GM18873 (cell line): ENCODE data around the gene AOX1.
"Not testable (repeated sequence)": the region's sequence is repeated elsewhere in the genome, so short reads cannot be mapped to it uniquely, and the experiment has no call there.

Experiments
- ATAC-seq: cut with Tn5 transposase; IDR thresholded peaks from one replicate; pipeline ENCODE4 v1.9.1; 2021; ENCODE audit warnings: mild to moderate bottlenecking, moderate library complexity, moderate number of reproducible peaks; ENCODE audit not compliant: unreplicated experiment, low FRiP score

The AOX1 gene

DNA sequence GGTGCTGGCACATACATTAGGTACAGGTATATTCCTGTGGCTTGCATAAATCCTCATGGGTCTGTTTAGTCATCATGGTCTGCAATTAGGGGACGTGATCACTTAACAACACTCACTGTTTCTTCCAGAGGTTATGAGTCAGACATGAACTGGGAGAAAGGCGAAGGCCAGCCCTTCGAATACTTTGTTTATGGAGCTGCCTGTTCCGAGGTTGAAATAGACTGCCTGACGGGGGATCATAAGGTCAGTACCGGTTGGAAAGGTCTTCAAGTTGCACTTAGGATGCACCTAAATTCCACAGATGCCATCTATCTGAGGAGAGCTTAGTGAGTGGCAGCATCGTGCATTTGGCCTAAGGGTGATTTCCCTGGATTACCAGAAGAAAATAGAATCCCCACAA lies 76.9 kb downstream of the AOX1 start:
- no peak for ATAC-seq

DNA sequence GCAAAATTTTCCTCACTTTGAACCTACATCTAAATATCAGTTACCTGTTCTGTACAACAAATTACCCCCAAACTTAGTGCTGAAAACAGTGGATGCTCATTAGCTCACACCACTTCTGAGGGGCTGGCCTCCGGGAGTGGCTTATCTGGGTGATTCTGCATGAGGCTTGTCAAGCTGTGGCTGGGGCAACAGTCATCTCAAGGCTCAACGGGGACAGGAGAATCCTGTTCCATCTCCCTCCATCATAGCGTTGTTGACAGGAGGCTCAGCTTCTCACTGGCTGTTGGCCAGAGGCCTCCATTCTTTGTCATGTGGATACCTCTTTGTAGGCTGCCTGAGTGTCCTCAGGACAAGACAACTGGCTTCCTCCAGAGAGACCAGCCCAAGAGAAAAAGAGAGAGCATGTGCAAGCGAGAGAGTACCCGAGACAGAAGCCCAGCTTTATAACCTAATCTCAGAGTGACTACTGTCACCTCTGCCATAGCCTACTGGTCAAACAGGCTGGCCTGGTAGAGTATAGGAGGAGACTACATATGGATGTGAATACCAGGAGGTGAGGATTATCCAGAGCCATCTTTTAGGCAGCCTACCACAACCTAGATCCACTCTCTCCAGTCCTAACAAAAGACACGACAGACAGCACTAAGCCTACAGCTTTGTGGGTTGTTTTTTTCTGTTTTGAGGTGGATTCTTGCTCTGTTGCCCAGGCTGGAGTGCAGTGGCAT lies 79.1 kb downstream of the AOX1 start:
- ATAC-seq = no peak

DNA sequence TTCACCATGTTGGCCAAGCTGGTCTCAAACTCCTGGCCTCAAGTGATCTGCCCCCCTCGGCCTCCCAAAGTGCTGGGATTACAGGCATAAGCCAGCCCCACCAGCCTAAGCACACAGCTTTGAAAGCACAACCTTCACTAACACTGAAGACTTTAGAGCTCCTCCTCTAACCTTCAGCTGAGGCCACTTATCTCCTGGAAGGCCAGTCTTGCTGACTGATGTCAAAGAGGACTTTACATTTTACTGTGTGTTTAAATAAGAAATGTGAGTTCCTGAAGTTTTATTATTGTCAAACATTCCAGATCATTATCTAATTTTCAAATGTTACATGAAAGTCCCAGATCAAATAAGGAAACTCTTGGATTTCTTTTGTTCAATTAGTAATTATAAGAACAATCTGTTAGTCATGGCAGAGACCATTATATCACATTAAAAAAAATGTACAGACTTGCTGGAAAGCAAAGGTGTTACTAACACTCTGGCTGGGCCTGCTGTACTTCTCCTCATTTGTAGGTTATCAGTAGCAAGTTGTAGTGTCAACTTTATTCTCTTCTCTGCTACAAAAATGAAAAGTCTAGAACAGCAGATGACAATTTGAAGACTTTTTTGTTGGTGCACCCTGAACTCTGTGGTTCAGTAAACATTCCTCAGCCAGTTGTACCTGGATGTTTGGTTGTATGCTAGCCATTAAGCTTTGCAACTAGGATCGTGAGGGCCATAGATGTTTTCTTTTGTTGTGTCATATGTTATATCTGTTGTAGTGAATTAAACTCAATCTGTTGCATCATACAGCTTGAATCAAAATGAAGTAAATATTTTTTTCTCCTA lies 80.0 kb downstream of the AOX1 start:
- no peak for ATAC-seq

DNA sequence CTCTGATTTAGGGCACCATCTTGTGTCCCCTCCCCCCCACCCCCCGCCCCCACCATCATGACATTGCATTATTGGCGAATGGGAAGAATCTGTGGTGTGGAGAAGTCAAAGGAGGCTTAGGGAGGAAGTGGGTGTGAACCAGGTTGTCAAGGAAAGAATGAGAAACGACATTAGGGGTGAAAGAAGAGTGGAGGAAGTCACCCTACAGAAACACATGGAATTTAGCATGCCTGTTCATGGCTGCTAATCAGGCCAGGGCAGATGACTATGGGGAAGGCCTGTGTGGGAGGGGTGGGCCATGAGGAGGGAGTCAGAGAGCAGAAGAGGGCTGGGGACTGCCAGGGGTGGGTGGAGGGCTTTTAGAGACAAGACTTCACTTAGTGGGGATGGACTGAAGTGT lies 81.6 kb downstream of the AOX1 start:
- ATAC-seq = no peak

DNA sequence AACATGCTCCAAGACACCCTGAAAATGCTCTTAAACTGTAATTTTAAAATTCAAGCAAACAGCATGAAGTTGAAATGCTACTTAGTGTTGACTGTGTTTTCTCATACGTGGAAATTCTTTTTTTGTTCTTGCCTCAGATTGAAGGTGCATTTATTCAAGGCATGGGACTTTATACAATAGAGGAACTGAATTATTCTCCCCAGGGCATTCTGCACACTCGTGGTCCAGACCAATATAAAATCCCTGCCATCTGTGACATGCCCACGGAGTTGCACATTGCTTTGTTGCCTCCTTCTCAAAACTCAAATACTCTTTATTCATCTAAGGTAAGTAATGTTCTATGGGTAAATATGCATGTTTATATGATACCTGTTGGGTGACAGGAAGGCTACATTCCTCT lies 82.7 kb downstream of the AOX1 start:
- ATAC-seq = no peak

DNA sequence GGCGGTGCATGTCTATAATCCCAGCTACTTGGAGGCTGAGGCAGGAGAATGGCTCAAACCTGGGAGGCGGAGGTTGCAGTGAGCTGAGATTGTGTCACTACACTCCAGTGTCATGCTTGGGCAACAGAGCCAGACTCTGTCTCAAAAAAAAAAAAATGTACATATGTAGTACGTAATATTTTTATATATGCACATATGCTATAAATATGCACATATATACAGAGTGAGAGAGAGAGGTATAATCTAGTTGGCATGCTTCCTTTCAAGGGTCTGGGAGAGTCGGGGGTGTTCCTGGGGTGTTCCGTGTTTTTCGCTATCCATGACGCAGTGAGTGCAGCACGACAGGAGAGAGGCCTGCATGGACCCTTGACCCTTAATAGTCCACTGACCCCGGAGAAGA lies 83.5 kb downstream of the AOX1 start:
- ATAC-seq = no peak

DNA sequence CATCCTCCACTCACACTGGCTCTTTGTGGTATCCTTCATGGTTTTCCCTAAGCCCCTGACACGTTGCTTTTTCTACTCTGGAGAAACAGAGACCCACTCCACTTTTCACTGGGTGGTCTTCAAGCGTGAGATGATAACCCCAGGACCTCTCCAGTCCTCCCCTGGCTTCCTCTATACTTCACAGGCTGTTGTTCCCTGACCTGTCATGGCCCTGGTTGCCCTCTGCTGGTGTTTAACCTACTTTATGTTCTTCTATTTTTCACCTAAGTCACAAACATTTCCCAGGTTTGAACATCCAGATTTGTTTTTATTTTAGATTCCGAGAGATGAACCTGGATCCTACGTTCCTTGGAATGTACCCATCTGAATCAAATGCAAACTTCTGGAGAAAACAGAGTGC lies 84.5 kb downstream of the AOX1 start:
- ATAC-seq = no peak

DNA sequence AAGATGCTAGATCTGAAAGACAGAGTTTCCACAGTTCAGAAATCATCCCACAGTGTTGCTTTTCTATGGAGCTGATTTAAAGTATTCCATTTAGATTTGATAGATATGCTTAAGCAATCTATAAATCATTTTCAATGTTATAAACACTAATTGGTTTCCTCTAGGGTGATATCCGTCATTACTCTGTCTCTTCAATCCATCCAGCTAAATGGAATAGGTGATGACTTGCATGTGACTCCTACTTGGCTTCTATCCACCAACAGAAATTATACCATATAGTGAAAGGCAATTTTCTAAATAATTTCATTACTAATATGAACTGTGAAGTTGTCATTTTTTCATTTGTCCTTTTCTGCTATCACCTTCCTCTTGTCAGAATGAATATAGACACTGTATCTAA lies 84.9 kb downstream of the AOX1 start:
- no peak for ATAC-seq

DNA sequence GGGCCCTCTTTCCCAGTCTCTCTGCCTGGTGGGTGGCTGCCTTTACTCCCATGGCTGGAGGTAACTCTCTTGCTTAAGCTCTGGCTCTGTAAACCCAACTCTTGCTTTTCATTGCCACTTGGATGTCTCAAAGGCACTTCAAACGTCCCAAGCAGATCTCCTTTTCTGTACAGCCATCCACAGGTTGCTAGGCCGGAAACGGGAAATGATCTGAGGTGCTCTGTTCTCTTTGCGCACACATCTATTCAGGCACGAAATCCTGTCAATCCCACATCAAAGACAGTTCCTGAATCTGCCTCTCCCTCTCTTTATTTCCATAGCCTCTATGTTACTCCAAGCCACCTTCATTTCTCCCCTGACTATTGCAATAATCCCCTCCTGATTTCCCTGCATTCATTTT lies 87.4 kb downstream of the AOX1 start:
- no peak for ATAC-seq

DNA sequence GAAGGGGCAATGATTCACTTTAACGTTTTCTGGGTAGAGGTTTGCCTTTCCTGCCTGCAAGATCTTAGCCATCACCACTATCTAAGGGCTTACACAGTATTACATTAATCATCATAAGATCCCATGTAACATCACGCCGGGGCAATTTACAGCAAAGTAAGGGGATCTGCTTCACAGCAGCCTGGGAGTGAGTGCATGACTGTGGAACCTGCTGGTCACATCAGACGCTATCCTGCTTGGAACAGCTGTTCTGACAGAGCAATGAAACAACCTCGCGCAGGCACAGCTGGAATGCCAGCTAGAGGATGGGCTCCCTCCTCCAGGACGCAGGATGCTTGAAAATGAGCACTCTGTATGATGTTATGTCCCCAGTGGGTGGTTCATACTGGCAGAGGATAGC lies 89.0 kb downstream of the AOX1 start:
- no peak for ATAC-seq

DNA sequence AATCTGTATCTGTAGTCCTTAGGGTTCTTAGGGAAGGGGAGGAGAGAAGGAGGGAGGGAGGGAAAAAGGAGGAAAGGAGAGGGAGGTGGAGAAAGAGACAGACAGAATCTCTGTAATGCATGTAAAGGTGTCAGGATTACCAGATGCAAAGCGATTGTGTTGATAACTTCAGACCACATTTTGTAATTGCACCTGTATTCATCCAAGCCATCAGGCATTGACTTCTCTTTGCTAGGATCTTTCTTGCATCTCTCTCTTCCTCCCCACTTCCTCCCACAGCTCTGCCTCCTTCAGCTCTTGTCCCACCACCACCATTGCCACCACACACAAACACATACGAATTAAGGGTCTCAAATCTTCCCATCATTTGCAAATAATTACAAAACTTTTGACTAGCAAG lies 91.4 kb downstream of the AOX1 start:
- no peak for ATAC-seq

DNA sequence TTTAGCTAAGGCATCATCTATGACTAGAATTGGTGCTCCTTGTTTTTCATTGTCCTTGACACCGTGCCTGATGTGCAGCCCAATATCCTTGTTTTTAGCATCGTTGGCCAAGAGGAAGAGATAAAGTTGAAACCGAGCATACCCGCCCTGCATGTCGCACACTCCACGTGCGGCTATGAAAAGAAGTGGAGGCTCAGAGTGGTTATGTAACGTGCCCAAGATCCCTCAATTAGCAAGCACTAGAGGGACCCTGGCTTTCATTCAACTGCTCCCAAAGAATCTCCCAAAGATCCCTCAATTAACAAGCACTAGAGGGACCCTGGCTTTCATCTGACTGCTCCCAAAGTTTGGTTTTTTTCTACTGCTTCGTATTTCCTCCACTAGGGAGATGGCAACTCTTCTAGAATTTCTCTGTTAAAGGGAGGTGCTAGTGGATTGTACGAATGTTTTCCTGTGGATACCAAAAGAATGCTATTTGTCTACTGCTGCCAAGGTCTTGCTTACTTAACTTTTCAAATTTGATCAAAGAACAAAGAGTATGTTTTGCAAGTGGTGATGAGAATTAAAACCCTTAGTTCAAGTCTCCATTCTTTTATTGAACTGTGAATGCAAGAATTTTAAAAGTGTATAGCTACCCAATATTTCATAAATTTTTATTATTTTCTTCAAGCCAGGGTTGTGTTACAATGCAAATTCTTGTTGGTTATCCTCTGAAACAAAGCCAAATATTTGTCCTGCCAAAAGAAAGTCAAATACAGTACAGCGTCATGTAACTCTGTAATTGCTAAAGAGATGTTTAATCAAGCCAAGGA lies 92.1 kb downstream of the AOX1 start:
- ATAC-seq = no peak

DNA sequence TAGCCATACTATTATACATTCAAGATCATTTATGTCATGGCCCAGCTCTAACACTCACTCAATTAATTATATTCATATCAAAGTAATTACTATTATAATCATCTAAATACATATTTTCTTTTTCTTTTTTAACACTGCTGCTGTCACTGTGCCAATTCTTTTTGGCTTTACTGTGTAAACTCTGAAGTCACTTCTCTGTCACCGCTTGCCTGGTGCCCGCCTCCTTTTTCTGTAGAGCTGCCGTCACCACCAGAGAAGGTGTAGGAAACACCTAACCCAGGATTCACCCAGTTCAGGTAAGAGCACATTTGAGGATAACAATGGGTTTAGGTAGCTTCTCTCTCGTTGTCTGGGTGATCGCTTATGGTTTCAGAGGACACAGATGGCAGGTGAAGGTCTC lies 93.3 kb downstream of the AOX1 start:
- no peak for ATAC-seq

DNA sequence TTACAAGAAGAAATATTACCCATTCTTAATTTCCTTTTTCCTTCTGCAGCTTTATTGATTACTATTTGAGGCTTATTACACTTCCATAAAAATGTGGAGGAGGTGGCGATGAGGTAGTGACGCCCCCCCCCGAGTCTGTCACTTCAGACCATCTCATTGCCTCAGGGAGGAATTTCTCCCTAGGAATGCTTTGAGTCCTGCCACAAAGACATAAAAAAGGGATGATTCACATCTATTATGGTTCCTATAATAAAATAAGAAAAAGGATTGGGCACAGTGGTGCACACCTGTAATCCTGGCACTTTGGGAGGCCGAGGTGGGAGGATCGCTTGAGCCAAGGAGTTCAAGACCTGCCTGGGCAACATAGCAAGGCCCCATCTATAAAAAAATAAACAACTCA lies 93.7 kb downstream of the AOX1 start:
- ATAC-seq = no peak

DNA sequence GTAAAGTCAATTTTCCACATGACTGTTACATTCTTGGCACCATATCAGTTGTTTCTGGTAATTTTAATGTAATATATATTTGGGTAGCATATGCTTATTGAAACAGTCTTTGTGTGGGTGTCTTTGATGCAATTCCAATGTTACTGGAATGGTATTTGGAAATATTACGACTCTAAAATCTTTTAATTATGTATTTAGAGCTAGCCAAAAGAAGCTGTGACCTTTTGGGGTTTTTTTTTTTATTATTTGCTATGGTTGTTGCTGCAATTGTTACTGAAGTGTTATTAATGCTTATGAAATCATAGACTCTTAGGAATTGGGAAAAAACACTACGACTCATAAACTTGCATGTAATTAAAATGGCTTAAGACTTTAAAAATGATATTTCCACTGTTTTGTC lies 95.9 kb downstream of the AOX1 start:
- no peak for ATAC-seq

DNA sequence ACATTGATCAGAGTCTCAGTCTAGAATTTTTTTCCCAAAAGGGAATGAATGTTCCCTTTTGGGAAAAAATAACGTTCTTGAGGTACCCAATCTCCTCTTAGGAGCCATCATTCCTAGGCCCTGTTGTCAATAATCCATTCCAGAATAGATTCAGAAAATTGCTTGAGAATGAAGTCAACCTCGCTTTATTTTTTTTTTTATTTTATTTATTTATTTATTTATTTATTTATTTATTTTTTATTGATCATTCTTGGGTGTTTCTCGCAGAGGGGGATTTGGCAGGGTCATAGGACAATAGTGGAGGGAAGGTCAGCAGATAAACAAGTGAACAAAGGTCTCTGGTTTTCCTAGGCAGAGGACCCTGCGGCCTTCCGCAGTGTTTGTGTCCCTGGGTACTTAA lies 96.6 kb downstream of the AOX1 start:
- ATAC-seq = not testable (repeated sequence)

DNA sequence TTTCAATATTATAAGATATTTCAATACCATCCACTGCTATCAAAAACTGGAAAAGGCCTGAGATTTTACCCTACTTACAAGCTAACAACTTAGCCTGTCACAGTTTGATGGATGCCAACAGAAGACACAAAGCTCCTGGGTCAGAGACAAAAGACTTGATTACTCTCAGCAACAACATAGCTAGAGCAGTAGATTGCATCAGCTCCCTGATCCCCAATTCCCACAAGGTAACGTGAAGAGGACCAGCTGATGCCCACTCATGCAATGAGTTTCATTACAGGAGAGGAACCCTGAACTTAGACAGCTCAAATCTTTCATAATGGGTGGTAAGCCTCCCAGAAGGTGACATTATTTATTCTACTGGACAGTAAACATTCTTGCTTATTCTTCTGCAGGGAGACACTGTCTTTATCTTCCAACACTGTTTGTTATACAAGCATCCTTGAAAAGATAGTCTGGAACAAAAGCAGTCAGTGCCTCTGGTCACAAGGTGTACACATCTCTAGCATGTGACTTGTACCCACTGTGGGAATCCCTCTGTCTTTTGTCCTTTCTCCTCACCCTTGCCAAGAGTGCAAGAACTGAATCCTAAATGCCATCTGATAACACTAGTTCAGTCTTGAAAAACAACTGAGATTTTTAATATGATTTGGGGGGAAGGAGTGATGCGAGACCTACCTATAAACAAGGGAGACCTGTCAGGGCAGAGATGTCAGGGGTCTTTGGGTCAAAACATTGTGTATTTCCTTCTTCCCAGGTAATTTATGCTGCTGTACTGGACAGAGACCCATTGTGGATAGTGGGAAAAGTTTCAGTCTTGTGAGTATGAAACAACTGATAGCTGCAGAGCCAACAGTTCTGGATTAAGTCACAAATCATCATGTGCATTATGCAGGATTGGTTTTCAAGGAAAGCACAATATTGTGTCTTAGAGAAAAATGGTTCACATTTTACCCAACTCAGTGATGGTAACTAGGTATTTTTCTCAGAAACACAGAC lies 102.4 kb downstream of the AOX1 start:
- ATAC-seq = no peak

DNA sequence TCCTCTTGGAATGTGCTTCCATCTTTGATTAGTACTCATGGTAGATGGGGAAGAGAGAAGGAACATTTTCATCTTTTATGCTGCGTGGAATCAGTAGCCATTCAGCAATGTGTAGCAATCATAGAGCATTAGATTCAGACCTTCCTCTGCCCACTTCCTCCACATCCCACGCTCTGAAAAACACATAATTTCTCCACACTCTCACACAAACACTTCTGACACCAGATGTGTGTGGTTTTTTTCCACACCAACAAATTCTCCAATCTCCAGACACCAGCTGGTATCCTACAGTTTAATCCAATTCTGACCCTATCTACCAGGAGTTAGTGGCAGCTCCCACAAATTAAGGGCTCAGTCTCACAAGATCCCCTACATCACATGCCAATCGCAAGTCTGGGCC lies 103.3 kb downstream of the AOX1 start:
- ATAC-seq = no peak

DNA sequence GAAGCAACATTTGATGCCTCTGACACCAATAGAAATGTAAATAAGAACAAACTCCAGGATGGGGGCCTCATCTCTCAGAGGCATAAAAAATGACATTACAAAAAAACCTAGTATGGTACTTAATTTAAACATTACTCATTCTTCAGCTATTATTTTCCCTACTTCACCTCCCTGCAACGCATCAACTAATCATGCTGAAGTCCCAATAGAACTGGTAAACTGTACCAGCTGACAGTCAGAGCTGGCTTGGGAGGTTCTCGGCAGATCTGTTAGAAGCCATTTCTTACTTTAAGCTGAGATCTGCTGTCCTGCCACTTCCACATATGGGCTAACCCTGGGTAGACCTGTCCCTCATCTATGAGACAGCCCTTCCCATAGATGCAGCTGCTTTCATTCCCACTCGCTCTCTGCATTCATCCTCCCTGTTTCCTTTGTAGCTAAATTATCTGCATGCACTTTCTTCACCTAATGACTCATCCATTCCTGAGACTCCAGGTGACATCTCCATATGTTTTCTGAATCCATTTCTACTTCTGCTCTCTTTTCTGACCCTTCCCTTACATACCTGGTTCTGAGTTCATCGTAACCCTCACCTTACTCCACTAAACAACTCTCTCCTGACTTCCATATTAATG lies 108.1 kb downstream of the AOX1 start:
- ATAC-seq = no peak

DNA sequence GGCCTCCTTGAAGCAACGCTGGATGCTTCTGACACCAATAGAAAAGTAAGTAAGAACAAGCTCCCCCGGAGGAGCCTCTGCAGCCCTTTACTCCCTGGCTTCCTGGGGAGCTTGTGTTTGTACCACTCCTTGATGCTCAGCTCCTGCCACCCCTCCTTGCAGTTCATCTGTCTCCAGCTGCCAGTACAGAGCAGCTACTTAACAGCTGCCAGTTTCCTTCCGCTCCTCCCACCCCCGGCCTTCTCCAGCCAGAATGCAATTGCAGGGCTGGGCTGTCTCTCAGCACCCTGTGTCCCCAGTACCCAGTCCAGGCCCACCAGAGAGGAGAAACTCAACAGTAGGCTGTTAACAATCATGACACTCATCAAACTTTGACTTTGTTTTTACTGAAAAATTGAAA lies 109.4 kb downstream of the AOX1 start:
- no peak for ATAC-seq
